ENCODE results near the gene IRF7.

DNA sequence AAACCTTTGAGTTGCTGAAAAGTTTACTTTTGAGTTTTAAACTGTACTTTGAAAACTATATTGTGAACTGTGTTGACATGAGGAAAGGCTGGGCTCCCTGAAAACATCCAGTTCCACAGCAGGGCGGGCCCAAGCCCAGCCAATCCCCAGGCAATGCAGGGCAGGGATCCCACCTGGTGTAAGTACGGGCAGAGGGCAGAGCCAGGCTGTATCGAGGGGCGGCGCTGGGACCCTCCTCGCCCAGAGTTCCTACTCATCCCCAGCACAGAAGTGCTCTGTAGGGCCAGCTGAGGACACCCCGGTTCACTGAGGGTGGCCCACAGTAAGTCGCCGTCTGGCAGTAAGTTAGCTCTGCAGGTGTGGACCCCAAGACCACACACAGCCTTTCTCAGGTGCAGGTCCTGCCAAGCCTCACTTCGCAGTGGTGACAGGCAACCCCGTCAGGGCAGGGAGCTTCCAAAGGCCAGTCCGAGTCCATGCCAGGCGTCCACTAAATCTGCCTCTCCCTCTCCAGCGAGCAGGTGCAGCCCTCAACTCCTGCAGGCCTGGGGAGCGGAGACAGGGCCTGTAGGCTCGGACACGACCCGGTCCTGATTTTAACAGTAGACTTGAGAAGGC lies 48.6 kb downstream of the IRF7 start:
- TF ChIP-seq CTCF (conservative IDR thresholded peaks at IDR 0.05; ENCODE audit: low read depth, low read length) (no peak), FOS (IDR thresholded peaks at IDR 0.05; ENCODE audit: low read depth, low read length) (no peak), MAFK (IDR thresholded peaks at IDR 0.05; ENCODE audit: low read depth, low read length) (no peak), RAD21 (IDR thresholded peaks at IDR 0.05; ENCODE audit: low read length) (no peak), SMC3 (IDR thresholded peaks at IDR 0.05; ENCODE audit: low read depth, low read length) (no peak), POLR2A (IDR thresholded peaks at IDR 0.05; ENCODE audit: low read depth, low read length) (no peak), RFX5 (IDR thresholded peaks at IDR 0.05; ENCODE audit: low read depth, low read length) (no peak), RCOR1 (IDR thresholded peaks at IDR 0.05; ENCODE audit: insufficient replicate concordance, low read length) (no peak)
